H9 (cell line): ENCODE data around the gene CFAP69. TPM values are rescaled to one million over a fixed set of nuclear protein-coding genes. Genes with fewer than 3 reads are reported as not detected.

ENCODE experiments used
- DNase-seq: peaks from one replicate; pipeline ENCODE4 v3.0.0-alpha.2; 2017
- H2AFZ ChIP-seq: one replicate; pipeline ENCODE4 v1.6.1; 2013; ENCODE audit warnings: mild to moderate bottlenecking, low read length, control low read depth, moderate library complexity
- H2AK5ac ChIP-seq: 2 replicates; pipeline ENCODE4 v1.6.1; 2013; ENCODE audit warnings: low read length, control low read depth, mixed read lengths; ENCODE audit not compliant: insufficient read length
- H2BK120ac ChIP-seq: one replicate; pipeline ENCODE4 v1.6.1; 2013; ENCODE audit warnings: low read depth, mild to moderate bottlenecking, low read length, control low read depth, inconsistent platforms; ENCODE audit not compliant: poor library complexity, severe bottlenecking
- H2BK12ac ChIP-seq: 2 replicates; pipeline ENCODE4 v1.6.1; 2013; ENCODE audit warnings: low read length, control low read depth, mixed read lengths, low read depth; ENCODE audit not compliant: insufficient read length
- H2BK15ac ChIP-seq: 2 replicates; pipeline ENCODE4 v1.6.1; 2013; ENCODE audit warnings: low read depth, low read length, control low read depth
- H2BK20ac ChIP-seq: one replicate; pipeline ENCODE4 v1.6.1; 2013; ENCODE audit warnings: low read depth, mild to moderate bottlenecking, low read length, control low read depth, inconsistent platforms; ENCODE audit not compliant: poor library complexity, severe bottlenecking
- H2BK5ac ChIP-seq: 2 replicates; pipeline ENCODE4 v1.6.1; 2013; ENCODE audit warnings: low read length, control low read depth, mixed read lengths; ENCODE audit not compliant: insufficient read length
- H3K14ac ChIP-seq: 2 replicates; pipeline ENCODE4 v1.6.1; 2013; ENCODE audit warnings: low read length, control low read depth; ENCODE audit not compliant: insufficient read depth
- H3K18ac ChIP-seq: 2 replicates; pipeline ENCODE4 v1.6.1; 2013; ENCODE audit warnings: low read depth, mild to moderate bottlenecking, mixed read lengths, low read length, control low read depth; ENCODE audit not compliant: insufficient read length
- H3K23ac ChIP-seq: 2 replicates; pipeline ENCODE4 v1.6.1; 2013; ENCODE audit warnings: low read length, control low read depth, mixed read lengths, low read depth; ENCODE audit not compliant: insufficient read length
- H3K23me2 ChIP-seq: 2 replicates; pipeline ENCODE4 v1.6.1; 2013; ENCODE audit warnings: low read depth, mild to moderate bottlenecking, mixed read lengths, low read length, control low read depth; ENCODE audit not compliant: insufficient read length, poor library complexity, severe bottlenecking
- H3K27ac ChIP-seq: 2 replicates; pipeline ENCODE4 v1.5.1; 2013; ENCODE audit warnings: low read length, control low read depth, mixed read lengths, low read depth; ENCODE audit not compliant: insufficient read length
- H3K27me3 ChIP-seq: 2 replicates; pipeline ENCODE4 v1.6.1; 2013; ENCODE audit warnings: low read length, control low read depth, inconsistent platforms; ENCODE audit not compliant: insufficient read depth
- H3K4ac ChIP-seq: 2 replicates; pipeline ENCODE4 v1.6.1; 2013; ENCODE audit warnings: low read depth, mild to moderate bottlenecking, control low read depth, inconsistent platforms, low read length, moderate library complexity
- H3K4me1 ChIP-seq: 2 replicates; pipeline ENCODE4 v1.6.1; 2013; ENCODE audit warnings: low read length, control low read depth, inconsistent platforms; ENCODE audit not compliant: insufficient read depth
- H3K4me2 ChIP-seq: 2 replicates; pipeline ENCODE4 v1.6.1; 2013; ENCODE audit warnings: low read length, control low read depth, mixed read lengths; ENCODE audit not compliant: insufficient read length, insufficient read depth
- H3K56ac ChIP-seq: 2 replicates; pipeline ENCODE4 v1.6.1; 2013; ENCODE audit warnings: low read depth, mild to moderate bottlenecking, mixed read lengths, low read length, control low read depth; ENCODE audit not compliant: insufficient read length
- H3K79me1 ChIP-seq: 2 replicates; pipeline ENCODE4 v1.6.1; 2013; ENCODE audit warnings: low read depth, mild to moderate bottlenecking, moderate library complexity, low read length, control low read depth, inconsistent platforms; ENCODE audit not compliant: insufficient read depth, poor library complexity, severe bottlenecking
- H3K79me2 ChIP-seq: 2 replicates; pipeline ENCODE4 v1.6.1; 2013; ENCODE audit warnings: low read length, control low read depth, inconsistent platforms; ENCODE audit not compliant: insufficient read depth
- H3K9ac ChIP-seq: 2 replicates; pipeline ENCODE4 v1.6.1; 2013; ENCODE audit warnings: low read length, control low read depth, mixed read lengths; ENCODE audit not compliant: insufficient read length; ENCODE audit errors: extremely low read depth
- H3K9me3 ChIP-seq: one replicate; pipeline ENCODE4 v1.6.1; 2013; ENCODE audit warnings: low read depth, low read length, inconsistent platforms; ENCODE audit not compliant: control insufficient read depth
- H3T11ph ChIP-seq: one replicate; pipeline ENCODE4 v1.6.1; 2013; ENCODE audit warnings: mild to moderate bottlenecking, low read length, control low read depth, inconsistent platforms
- H4K20me1 ChIP-seq: one replicate; pipeline ENCODE4 v1.6.1; 2013; ENCODE audit not compliant: control insufficient read depth, insufficient read length, insufficient read depth
- H4K5ac ChIP-seq: 2 replicates; pipeline ENCODE4 v1.6.1; 2013; ENCODE audit warnings: low read depth, mild to moderate bottlenecking, mixed read lengths, low read length, control low read depth; ENCODE audit not compliant: insufficient read length
- H4K8ac ChIP-seq: replicated peaks from 2 replicates; pipeline ENCODE4 v1.6.1; 2013; ENCODE audit warnings: low read length, control low read depth, mixed read lengths, low read depth; ENCODE audit not compliant: insufficient read length
- H4K91ac ChIP-seq: 2 replicates; pipeline ENCODE4 v1.6.1; 2013; ENCODE audit warnings: low read depth, mild to moderate bottlenecking, moderate library complexity, mixed read lengths, low read length, control low read depth; ENCODE audit not compliant: insufficient read length
- H3K27ac Mint-ChIP-seq, 3 experiments: 2 replicates in 2 of 3; 3 replicates in 1 of 3; pipeline ENCODE4 v1.8.0; 2020 to 2021; ENCODE audit warnings: mixed read lengths in 3 of 3, mild to moderate bottlenecking in 1 of 3, moderate library complexity in 1 of 3
- H3K27me3 Mint-ChIP-seq: 2 replicates; pipeline ENCODE4 v1.8.0; 2021; ENCODE audit warnings: low read depth, mild to moderate bottlenecking, moderate library complexity, mixed read lengths
- H3K36me3 Mint-ChIP-seq, 3 experiments: 2 replicates in 2 of 3; 3 replicates in 1 of 3; pipeline ENCODE4 v1.8.0; 2020 to 2021; ENCODE audit warnings: low read depth in 3 of 3, mixed read lengths in 3 of 3; ENCODE audit not compliant: insufficient read depth in 1 of 3
- H3K4me1 Mint-ChIP-seq, 2 experiments: 2 replicates each; pipeline ENCODE4 v1.8.0; 2020; ENCODE audit warnings: mixed read lengths in 2 of 2
- H3K4me3 Mint-ChIP-seq, 2 experiments: 2 replicates in 1 of 2; 3 replicates in 1 of 2; pipeline ENCODE4 v1.8.0; 2020 to 2021; ENCODE audit warnings: mild to moderate bottlenecking in 2 of 2, mixed read lengths in 2 of 2, moderate library complexity in 1 of 2
- H3K9me3 Mint-ChIP-seq, 2 experiments: 2 replicates in 1 of 2; 3 replicates in 1 of 2; pipeline ENCODE4 v1.8.0; 2020; ENCODE audit warnings: mild to moderate bottlenecking in 2 of 2, mixed read lengths in 2 of 2, moderate library complexity in 1 of 2
- total RNA-seq: library from RNA; stranded (reverse); gene quantifications from 2 replicates; pipeline ENCODE4 v1.2.1, GENCODE V29; 2021
- TF ChIP-seq, protein P1 (sequence below): fragments of 200-600 bp; sonication (generic); conservative IDR thresholded peaks from 3 replicates; pipeline ENCODE4 v1.8.0; 2021; ENCODE audit warnings: antibody characterized with exemption, mild to moderate bottlenecking

The CFAP69 gene
- total RNA-seq, 1 experiment from 2014 or later: 2.9 TPM

- H3T11ph ChIP-seq: no peak overlapping the region
- Mint-ChIP-seq H3K4me1 (no peaks in the 10 kb centered on the region), H3K9me3 (no peaks in the 10 kb centered on the region), H3K27ac (no peak overlapping the region), H3K4me3 (no peak overlapping the region), H3K27me3 (no peaks in the 10 kb centered on the region), H3K36me3 (no peaks in the 10 kb centered on the region)
- no peak overlapping the region for H2BK5ac ChIP-seq
- H3K9me3 ChIP-seq: no peaks in the 10 kb centered on the region
- no peak overlapping the region for H2BK12ac ChIP-seq
- H4K91ac ChIP-seq: no peak overlapping the region
- H3K18ac ChIP-seq: no peak overlapping the region
- no peak overlapping the region for H4K5ac ChIP-seq
- H3K4me2 ChIP-seq: no peak overlapping the region
- no peak for DNase-seq
- TF ChIP-seq, protein P1, sequence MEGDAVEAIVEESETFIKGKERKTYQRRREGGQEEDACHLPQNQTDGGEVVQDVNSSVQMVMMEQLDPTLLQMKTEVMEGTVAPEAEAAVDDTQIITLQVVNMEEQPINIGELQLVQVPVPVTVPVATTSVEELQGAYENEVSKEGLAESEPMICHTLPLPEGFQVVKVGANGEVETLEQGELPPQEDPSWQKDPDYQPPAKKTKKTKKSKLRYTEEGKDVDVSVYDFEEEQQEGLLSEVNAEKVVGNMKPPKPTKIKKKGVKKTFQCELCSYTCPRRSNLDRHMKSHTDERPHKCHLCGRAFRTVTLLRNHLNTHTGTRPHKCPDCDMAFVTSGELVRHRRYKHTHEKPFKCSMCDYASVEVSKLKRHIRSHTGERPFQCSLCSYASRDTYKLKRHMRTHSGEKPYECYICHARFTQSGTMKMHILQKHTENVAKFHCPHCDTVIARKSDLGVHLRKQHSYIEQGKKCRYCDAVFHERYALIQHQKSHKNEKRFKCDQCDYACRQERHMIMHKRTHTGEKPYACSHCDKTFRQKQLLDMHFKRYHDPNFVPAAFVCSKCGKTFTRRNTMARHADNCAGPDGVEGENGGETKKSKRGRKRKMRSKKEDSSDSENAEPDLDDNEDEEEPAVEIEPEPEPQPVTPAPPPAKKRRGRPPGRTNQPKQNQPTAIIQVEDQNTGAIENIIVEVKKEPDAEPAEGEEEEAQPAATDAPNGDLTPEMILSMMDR: peak; percentile 62
- no peaks in the 10 kb centered on the region for H3K79me1 ChIP-seq
- H3K27me3 ChIP-seq: no peaks in the 10 kb centered on the region
- H3K4ac ChIP-seq: no peak overlapping the region
- no peak overlapping the region for H3K23ac ChIP-seq
- no peak overlapping the region for H2BK120ac ChIP-seq
- H3K14ac ChIP-seq: no peak overlapping the region
- no peak overlapping the region for H2BK15ac ChIP-seq
- no peaks in the 10 kb centered on the region for H3K4me1 ChIP-seq
- H3K79me2 ChIP-seq: no peaks in the 10 kb centered on the region
- no peak overlapping the region for H2BK20ac ChIP-seq
- no peak overlapping the region for H4K8ac ChIP-seq
- no peak overlapping the region for H3K56ac ChIP-seq
- H2AK5ac ChIP-seq: no peak overlapping the region
- H3K9ac ChIP-seq: no peak overlapping the region
- no peaks in the 10 kb centered on the region for H3K23me2 ChIP-seq
- no peak overlapping the region for H3K27ac ChIP-seq
- H2AFZ ChIP-seq: no peak overlapping the region
- no peaks in the 10 kb centered on the region for H4K20me1 ChIP-seq
Measured at GRCh38 chr7:90262438-90262837, 17.5 kb downstream of the CFAP69 start.
